Left renal pelvis (tissue), 4 donors: Measurements from ENCODE around the gene TMED3. TPM values are rescaled to one million over a fixed set of nuclear protein-coding genes. Genes with fewer than 3 reads are reported as not detected.

ENCODE experiments used
- polyA plus RNA-seq, 4 donors: library from polyadenylated mRNA; unstranded; fragments of 120-200 nt; gene quantifications; one replicate each; pipeline ENCODE4 v1.2.1, GENCODE V29; 2013; ENCODE audit not compliant: insufficient read length in 4 of 4

Gene TMED3
- polyA plus RNA-seq, 4 donors = 61.4 to 66.2 (median 64.2) TPM

Other genes starting within 250 kb of the TMED3 start
- gene RASGRF1, start 220.3 kb upstream of the TMED3 start, polyA plus RNA-seq = under 1 TPM; 0.07 to 0.92 (median 0.51) TPM
- gene ANKRD34C, start 28.4 kb upstream of the TMED3 start, polyA plus RNA-seq = under 1 TPM in 3 of 4 donors, not detected in 1; 0.04 to 0.11 (median 0.09) TPM
- 1 to 10 TPM in 3 of 4 donors, under 1 TPM in 1; 0.91 to 1.7 (median 1.3) TPM for gene MINAR1, start 121.2 kb downstream of the TMED3 start, polyA plus RNA-seq